ENCODE data around the gene CAPZA1. TPM values are rescaled to one million over a fixed set of nuclear protein-coding genes. Genes with fewer than 3 reads are reported as not detected.
"Not testable (repeated sequence)": the region's sequence is repeated elsewhere in the genome, so short reads cannot be mapped to it uniquely, and the experiment has no call there.

Gene CAPZA1
- total and polyA plus RNA-seq, 4 experiments from 2014 or later, result 149 to 296 (median 199) TPM

DNA sequence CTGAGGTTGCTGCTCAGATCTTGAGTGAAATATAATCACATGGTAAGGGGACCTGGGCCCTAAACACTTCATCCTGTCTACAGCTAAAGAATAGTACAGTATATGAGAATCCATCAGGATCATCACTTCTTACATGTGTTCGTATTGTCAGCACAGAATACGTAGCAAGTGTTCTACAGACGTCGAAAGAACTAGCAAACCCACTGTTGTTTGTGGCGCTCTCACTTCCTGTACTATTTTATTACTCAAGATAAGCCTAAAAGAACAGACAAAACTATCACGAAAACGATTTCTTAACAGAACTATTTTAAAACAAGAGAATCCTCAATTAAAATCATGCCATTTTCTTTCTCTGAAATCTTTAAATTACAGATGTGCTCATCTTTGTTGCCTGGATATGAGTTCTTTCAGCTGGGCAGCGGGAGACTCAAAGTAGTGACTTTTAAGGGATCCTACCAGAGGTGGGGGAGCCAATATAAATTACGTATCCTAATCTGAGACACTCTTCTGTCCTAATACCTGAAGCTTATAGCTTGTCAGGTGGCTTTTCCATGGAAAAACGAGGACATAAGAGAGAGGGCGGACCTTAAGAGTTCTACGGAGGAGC, 1.4 kb upstream of the CAPZA1 start:
- ChIA-PET CTCF (ENCODE audit: partially characterized antibody) (interaction anchor here (0.6 to 2.2 kb wide), 5 partner anchors 56 to 228 kb away, joined by 3 to 13 read pairs (median 5); partner anchors contain the start of gene MOV10), POLR2A (ENCODE audit: partially characterized antibody) (interaction anchor here (0.7 to 5.0 kb wide), 25 partner anchors 10 to 1946 kb away, joined by 3 to 84 read pairs (median 5); partner anchors contain the start of genes HIPK1, LRIG2, MOV10 and PPM1J)
- DNase-seq, result peak; percentile 72 to 80 (median 77)
- Histone ChIP-seq H3K4me3 (ENCODE audit: low read length in 2 of 2) (peak overlapping the region; percentile 83 to 98), H3K36me3 (ENCODE audit: insufficient read depth, low read length) (no peaks in the 10 kb centered on the region), H3K27ac (ENCODE audit: low read depth, low read length) (peak overlapping the region; percentile 100), H3K4me1 (ENCODE audit: insufficient read depth, low read length) (peaks cover 42% of the 10 kb centered on the region), H3K9me3 (ENCODE audit: control insufficient read depth in 1 of 2, low read length in 2 of 2) (no peaks in the 10 kb centered on the region), H3K27me3 (ENCODE audit: insufficient read depth, low read length) (no peaks in the 10 kb centered on the region)
- peaks cover 0 to 1% (median 0%) of the 10 kb centered on the region in 8 donors for H3K9me3 Mint-ChIP-seq
- no peaks in the 10 kb centered on the region for H3K27me3 Mint-ChIP-seq
- H3K36me3 Mint-ChIP-seq, result peaks cover 0 to 46% of the 10 kb centered on the region in 2 donors
- intact Hi-C loops (cut with micrococcal nuclease), result loop anchor here (2.0 to 10.0 kb wide), 8 partner anchors 89 to 1963 kb away; partner anchors contain the start of genes BCAS2, DDX20, LRIG2 and MAGI3
- peak overlapping the region; percentile 96 to 100 (median 100) for H3K27ac Mint-ChIP-seq
- H3K4me3 Mint-ChIP-seq, result peak overlapping the region; percentile 94 to 100 (median 99)
- peaks cover 22 to 64% (median 31%) of the 10 kb centered on the region in 4 donors for H3K4me1 Mint-ChIP-seq

- Mint-ChIP-seq H3K9me3 (peaks cover 0 to 1% (median 0%) of the 10 kb centered on the region in 8 donors), H3K36me3 (peaks cover 0 to 44% of the 10 kb centered on the region in 2 donors), H3K4me1 (peaks cover 22 to 68% (median 33%) of the 10 kb centered on the region in 4 donors), H3K27me3 (no peaks in the 10 kb centered on the region), H3K27ac (peak within 1 kb of the TSS; percentile 96 to 100 (median 100)), H3K4me3 (peak within 1 kb of the TSS; percentile 94 to 100 (median 99))
- intact Hi-C loops (cut with micrococcal nuclease), result loop anchor here (1.0 to 10.0 kb wide), 9 partner anchors 55 to 1962 kb away; partner anchors contain the start of genes BCAS2, DDX20, LRIG2 and MAGI3
- DNase-seq, result peak; percentile 66 to 75 (median 67)
- POLR2A ChIA-PET (ENCODE audit: partially characterized antibody), result interaction anchor here (0.6 to 5.0 kb wide), 28 partner anchors 9 to 1946 kb away, joined by 3 to 84 read pairs (median 5); partner anchors contain the start of genes HIPK1, LRIG2, MOV10 and PPM1J
- peak within 1 kb of the TSS; percentile 83 to 98 for H3K4me3 ChIP-seq (ENCODE audit: low read length in 2 of 2)
- no peaks in the 10 kb centered on the region for H3K9me3 ChIP-seq (ENCODE audit: control insufficient read depth in 1 of 2, low read length in 2 of 2)
- CTCF ChIA-PET (ENCODE audit: partially characterized antibody), result interaction anchor here (0.6 to 2.2 kb wide), 3 partner anchors 89 to 229 kb away, joined by 4 to 13 read pairs (median 8); no protein-coding TSS in a partner anchor
- no peaks in the 10 kb centered on the region for H3K36me3 ChIP-seq (ENCODE audit: insufficient read depth, low read length)
- H3K27me3 ChIP-seq (ENCODE audit: insufficient read depth, low read length), result no peaks in the 10 kb centered on the region
- H3K4me1 ChIP-seq (ENCODE audit: insufficient read depth, low read length), result peaks cover 47% of the 10 kb centered on the region
- H3K27ac ChIP-seq (ENCODE audit: low read depth, low read length), result peak within 1 kb of the TSS; percentile 100
These were observed 713 bp upstream of the CAPZA1 start, which contains the start of gene ST7L for GRCh38 chr1:112618721-112619517. ST7L (minus strand) TSS chr1:112619141; CDS start chr1:112619113, 28 bp downstream.

DNA sequence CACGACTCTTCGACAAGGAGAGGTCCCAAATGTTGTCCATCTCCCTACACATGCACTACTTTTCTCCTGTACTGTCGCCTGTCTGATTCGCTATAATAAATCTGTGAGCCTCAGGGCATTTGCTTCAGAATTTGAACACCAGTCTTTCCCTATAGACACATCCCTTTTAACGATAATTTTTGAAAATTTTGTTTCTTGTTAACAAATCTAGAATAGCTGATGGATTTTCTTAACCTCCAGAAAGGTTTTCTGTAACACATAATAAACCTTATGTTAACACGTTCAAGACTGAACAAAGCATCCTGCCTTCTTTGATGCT, 704 bp downstream of the CAPZA1 start:
- Mint-ChIP-seq H3K9me3 (peaks cover 0 to 1% (median 0%) of the 10 kb centered on the region in 8 donors), H3K4me1 (peaks cover 33 to 77% (median 46%) of the 10 kb centered on the region in 4 donors), H3K36me3 (peaks cover 5 to 51% of the 10 kb centered on the region in 2 donors), H3K27me3 (no peaks in the 10 kb centered on the region), H3K4me3 (peak overlapping the region; percentile 94 to 100 (median 99)), H3K27ac (peak overlapping the region; percentile 96 to 100 (median 100))
- ChIA-PET CTCF (ENCODE audit: partially characterized antibody) (interaction anchor here (1.1 to 2.3 kb wide), 2 partner anchors 53 to 84 kb away, joined by 3 to 6 read pairs; no protein-coding TSS in a partner anchor), POLR2A (ENCODE audit: partially characterized antibody) (interaction anchor here (0.7 to 5.0 kb wide), 10 partner anchors 10 to 1247 kb away, joined by 3 to 84 read pairs (median 14); partner anchors contain the start of genes MOV10 and PPM1J)
- DNase-seq, result peak in 3 of 5 donors; percentile 23 to 37 (median 31)
- no peaks in the 10 kb centered on the region for H3K9me3 ChIP-seq (ENCODE audit: control insufficient read depth in 1 of 2, low read length in 2 of 2)
- H3K27me3 ChIP-seq (ENCODE audit: insufficient read depth, low read length), result no peaks in the 10 kb centered on the region
- H3K27ac ChIP-seq (ENCODE audit: low read depth, low read length), result peak overlapping the region; percentile 100
- peak overlapping the region; percentile 83 to 98 for H3K4me3 ChIP-seq (ENCODE audit: low read length in 2 of 2)
- peaks cover 61% of the 10 kb centered on the region for H3K4me1 ChIP-seq (ENCODE audit: insufficient read depth, low read length)
- no peaks in the 10 kb centered on the region for H3K36me3 ChIP-seq (ENCODE audit: insufficient read depth, low read length)
- intact Hi-C loops (cut with micrococcal nuclease), result loop anchor here (5.0 kb wide), 1 partner anchor 1192 kb away; the partner anchor contains the start of gene RSBN1

- H3K36me3 Mint-ChIP-seq, result peaks cover 24 to 60% of the 10 kb centered on the region in 2 donors
- H3K27me3 Mint-ChIP-seq; CTCF ChIA-PET (ENCODE audit: partially characterized antibody); H3K9me3 ChIP-seq (ENCODE audit: control insufficient read depth in 1 of 2, low read length in 2 of 2); H3K9me3 Mint-ChIP-seq; H3K27me3 ChIP-seq (ENCODE audit: insufficient read depth, low read length); H3K36me3 ChIP-seq (ENCODE audit: insufficient read depth, low read length); H3K4me3 ChIP-seq (ENCODE audit: low read length in 2 of 2): not testable (repeated sequence)
- peak overlapping the region; percentile 69 to 88 (median 82) for H3K27ac Mint-ChIP-seq
- intact Hi-C loops (cut with micrococcal nuclease), result loop anchor here (5.0 kb wide), 1 partner anchor 1188 kb away; the partner anchor contains the start of gene RSBN1
- peak in 1 of 5 donors; percentile 43 for DNase-seq
- peaks cover 60 to 91% (median 70%) of the 10 kb centered on the region in 4 donors for H3K4me1 Mint-ChIP-seq
- H3K27ac ChIP-seq (ENCODE audit: low read depth, low read length), result peak overlapping the region; percentile 33
- POLR2A ChIA-PET (ENCODE audit: partially characterized antibody), result interaction anchor here (1.3 kb wide), 1 partner anchor 50 kb away, joined by 5 read pairs; the partner anchor contains the start of gene MOV10
- H3K4me1 ChIP-seq (ENCODE audit: insufficient read depth, low read length), result peaks cover 87% of the 10 kb centered on the region
- peak overlapping the region in 4 of 8 donors; percentile 60 to 78 (median 67) for H3K4me3 Mint-ChIP-seq
These were observed 4.9 kb downstream of the CAPZA1 start for GRCh38 chr1:112624493-112624892.

DNA sequence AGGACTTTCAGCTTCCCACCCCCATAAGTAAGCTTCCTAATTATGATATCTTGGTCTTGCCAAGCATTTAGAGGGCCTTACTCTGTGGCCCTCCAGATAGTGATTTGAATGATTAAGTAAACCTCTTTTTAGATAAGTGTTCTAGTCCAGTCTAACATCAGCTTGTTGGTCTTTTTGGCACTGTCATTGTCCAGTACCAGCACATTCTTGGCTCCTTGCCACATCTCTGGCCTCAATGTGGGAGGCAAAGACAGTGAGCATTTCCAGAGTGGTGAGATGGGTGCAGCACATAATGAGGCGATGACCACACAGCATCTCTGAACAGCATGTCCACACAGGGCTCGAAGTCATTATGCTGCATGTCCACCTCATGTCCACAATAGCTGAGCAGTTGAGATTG, 6.1 kb downstream of the CAPZA1 start:
- Histone ChIP-seq H3K27ac (ENCODE audit: low read depth, low read length) (peak overlapping the region; percentile 6), H3K9me3 (ENCODE audit: control insufficient read depth in 1 of 2, low read length in 2 of 2) (no peaks in the 10 kb centered on the region), H3K4me1 (ENCODE audit: insufficient read depth, low read length) (peaks cover 91% of the 10 kb centered on the region), H3K4me3 (ENCODE audit: low read length in 2 of 2) (no peak overlapping the region), H3K27me3 (ENCODE audit: insufficient read depth, low read length) (no peaks in the 10 kb centered on the region), H3K36me3 (ENCODE audit: insufficient read depth, low read length) (peaks cover 2% of the 10 kb centered on the region)
- peaks cover 31 to 55% of the 10 kb centered on the region in 2 donors for H3K36me3 Mint-ChIP-seq
- CTCF ChIA-PET (ENCODE audit: partially characterized antibody), result no interaction called here
- intact Hi-C loops (cut with micrococcal nuclease), result no loop called here
- no peaks in the 10 kb centered on the region for H3K9me3 Mint-ChIP-seq
- peak overlapping the region in 3 of 8 donors; percentile 3 to 78 (median 67) for H3K4me3 Mint-ChIP-seq
- no peak for DNase-seq
- no peaks in the 10 kb centered on the region for H3K27me3 Mint-ChIP-seq
- peak overlapping the region in 6 of 7 donors; percentile 78 to 89 (median 83) for H3K27ac Mint-ChIP-seq
- POLR2A ChIA-PET (ENCODE audit: partially characterized antibody), result interaction anchor here (0.9 kb wide), 1 partner anchor 49 kb away, joined by 3 read pairs; no protein-coding TSS in a partner anchor
- peaks cover 62 to 87% (median 75%) of the 10 kb centered on the region in 4 donors for H3K4me1 Mint-ChIP-seq

- Histone ChIP-seq H3K27me3 (ENCODE audit: insufficient read depth, low read length) (no peaks in the 10 kb centered on the region), H3K9me3 (ENCODE audit: control insufficient read depth in 1 of 2, low read length in 2 of 2) (no peaks in the 10 kb centered on the region), H3K4me3 (ENCODE audit: low read length in 2 of 2) (no peak overlapping the region), H3K27ac (ENCODE audit: low read depth, low read length) (peak overlapping the region; percentile 6), H3K4me1 (ENCODE audit: insufficient read depth, low read length) (peaks cover 92% of the 10 kb centered on the region), H3K36me3 (ENCODE audit: insufficient read depth, low read length) (peaks cover 7% of the 10 kb centered on the region)
- H3K27me3 Mint-ChIP-seq, result no peaks in the 10 kb centered on the region
- H3K27ac Mint-ChIP-seq, result peak overlapping the region in 5 of 7 donors; percentile 7 to 88 (median 82)
- H3K4me1 Mint-ChIP-seq, result peaks cover 64 to 87% (median 76%) of the 10 kb centered on the region in 4 donors
- intact Hi-C loops (cut with micrococcal nuclease), result no loop called here
- no peak for DNase-seq
- POLR2A ChIA-PET (ENCODE audit: partially characterized antibody), result no interaction called here
- H3K36me3 Mint-ChIP-seq, result peaks cover 36 to 57% of the 10 kb centered on the region in 2 donors
- no peaks in the 10 kb centered on the region for H3K9me3 Mint-ChIP-seq
- CTCF ChIA-PET (ENCODE audit: partially characterized antibody), result no interaction called here
- H3K4me3 Mint-ChIP-seq, result peak overlapping the region in 3 of 8 donors; percentile 0 to 67 (median 3)
These were observed 6.6 kb downstream of the CAPZA1 start for GRCh38 chr1:112626193-112626592.
